CD8-positive, alpha-beta memory T cell (primary cell): ENCODE results near the gene ACCSL. TPM values are rescaled to one million over a fixed set of nuclear protein-coding genes. Genes with fewer than 3 reads are reported as not detected.
A peak's percentile ranks its signal among the peaks of the same experiment; 100 is the strongest.

Experiments
- CTCF ChIA-PET: fragments of 350-600 bp; sonication (Branson Sonifier 250); formaldehyde crosslinking; loops from one replicate; lab custom pipeline; 2021; ENCODE audit warnings: antibody characterized with exemption; lab: Charles Lee
- POLR2A ChIA-PET: fragments of 350-600 bp; sonication (Branson Sonifier 250); formaldehyde crosslinking; loops from one replicate; lab custom pipeline; 2021; ENCODE audit warnings: antibody characterized with exemption; lab: Charles Lee
- DNase-seq, 5 donors: peaks; one replicate each; pipeline versions ENCODE4 v3.0.0 to v3.0.0-alpha.2; 2020 to 2022; ENCODE audit warnings: mixed read lengths in 1 of 5
- H3K27ac ChIP-seq: one replicate; pipeline ENCODE4 v1.7.0; 2013; ENCODE audit warnings: low read depth, mild to moderate bottlenecking, low read length, moderate library complexity
- H3K27me3 ChIP-seq: 2 replicates; pipeline ENCODE4 v1.7.0; 2013; ENCODE audit warnings: low read length, mild to moderate bottlenecking; ENCODE audit not compliant: insufficient read depth, poor library complexity, severe bottlenecking
- H3K36me3 ChIP-seq: 2 replicates; pipeline ENCODE4 v1.7.0; 2013; ENCODE audit warnings: mild to moderate bottlenecking, low read length, moderate library complexity; ENCODE audit not compliant: insufficient read depth
- H3K4me1 ChIP-seq: 2 replicates; pipeline ENCODE4 v1.7.0; 2013; ENCODE audit warnings: mild to moderate bottlenecking, low read length, moderate library complexity; ENCODE audit not compliant: insufficient read depth
- H3K4me3 ChIP-seq: 2 replicates; pipeline ENCODE4 v1.7.0; 2013; ENCODE audit warnings: mild to moderate bottlenecking, low read length
- H3K9me3 ChIP-seq: 2 replicates; pipeline ENCODE4 v1.7.0; 2013; ENCODE audit warnings: mild to moderate bottlenecking, low read length
- H3K27ac Mint-ChIP-seq, 8 donors: one replicate each; pipeline ENCODE4 v1.8.0; 2020 to 2021; ENCODE audit warnings: mixed read lengths in 8 of 8, mild to moderate bottlenecking in 6 of 8, inconsistent platforms in 3 of 8, moderate library complexity in 3 of 8
- H3K27me3 Mint-ChIP-seq, 2 donors: one replicate each; pipeline ENCODE4 v1.8.0; 2020 to 2021; ENCODE audit warnings: mixed read lengths in 2 of 2, mild to moderate bottlenecking in 1 of 2, moderate library complexity in 1 of 2
- H3K36me3 Mint-ChIP-seq, 3 donors: one replicate each; pipeline ENCODE4 v1.8.0; 2020 to 2021; ENCODE audit warnings: mixed read lengths in 3 of 3, inconsistent platforms in 1 of 3, mild to moderate bottlenecking in 1 of 3
- H3K4me1 Mint-ChIP-seq, 3 donors: one replicate each; pipeline ENCODE4 v1.8.0; 2020 to 2021; ENCODE audit warnings: mixed read lengths in 3 of 3, inconsistent platforms in 1 of 3, mild to moderate bottlenecking in 1 of 3
- H3K4me3 Mint-ChIP-seq, 7 donors: one replicate each; pipeline ENCODE4 v1.8.0; 2020 to 2021; ENCODE audit warnings: mixed read lengths in 7 of 7, mild to moderate bottlenecking in 6 of 7, moderate library complexity in 4 of 7, inconsistent platforms in 2 of 7
- H3K9me3 Mint-ChIP-seq, 5 donors: one replicate each; pipeline ENCODE4 v1.8.0; 2020 to 2022; ENCODE audit warnings: mixed read lengths in 5 of 5, mild to moderate bottlenecking in 3 of 5, moderate library complexity in 2 of 5, inconsistent platforms in 1 of 5
- polyA plus RNA-seq: library from polyadenylated mRNA; unstranded; fragments of 300-500 nt; fragmentation: Illumina TruSeq; gene quantifications from one replicate; pipeline ENCODE4 v1.2.3, GENCODE V29; 2021
- total RNA-seq, 2 experiments: library from RNA; stranded (reverse); gene quantifications; one replicate each; pipeline ENCODE4 v1.2.3, GENCODE V29; 2021

Gene ACCSL
- total and polyA plus RNA-seq, 3 experiments from 2014 or later = not detected

- Mint-ChIP-seq H3K4me1 (peaks cover 16 to 28% (median 17%) of the 10 kb centered on the region in 3 donors), H3K27ac (peak overlapping the region in 1 of 8 donors; percentile 34), H3K9me3 (no peaks in the 10 kb centered on the region), H3K27me3 (no peaks in the 10 kb centered on the region), H3K4me3 (no peak overlapping the region), H3K36me3 (peaks cover 0 to 61% (median 25%) of the 10 kb centered on the region in 3 donors)
- Histone ChIP-seq H3K4me3 (no peak overlapping the region), H3K27ac (no peak overlapping the region), H3K9me3 (no peaks in the 10 kb centered on the region), H3K36me3 (peaks cover 4% of the 10 kb centered on the region), H3K27me3 (no peaks in the 10 kb centered on the region), H3K4me1 (peaks cover 4% of the 10 kb centered on the region)
- ChIA-PET POLR2A (no interaction called here), CTCF (no interaction called here)
- no peak for DNase-seq
Observed at GRCh38 chr11:44108260-44108659, 60.5 kb downstream of the ACCSL start.

Other genes with a start within 250 kb of the ACCSL start
- gene ALKBH3, start 167.2 kb upstream of the ACCSL start, total RNA-seq = 10 to 100 TPM; 51.1 to 51.5 TPM
- gene ALKBH3, start 167.2 kb upstream of the ACCSL start, polyA plus RNA-seq = 38.3 TPM
- under 1 TPM; 0.29 to 0.31 TPM for gene C11orf96, start 105.3 kb upstream of the ACCSL start, total RNA-seq
- not detected for gene C11orf96, start 105.3 kb upstream of the ACCSL start, polyA plus RNA-seq
- 1 to 10 TPM; 2.7 to 3.3 TPM for gene ACCS, start 18.3 kb downstream of the ACCSL start, total RNA-seq
- 0.60 TPM for gene ACCS, start 18.3 kb downstream of the ACCSL start, polyA plus RNA-seq
- 10 to 100 TPM; 37.4 to 38.5 TPM for gene EXT2, start 47.7 kb downstream of the ACCSL start, total RNA-seq
- gene EXT2, start 47.7 kb downstream of the ACCSL start, polyA plus RNA-seq = 46.6 TPM